Spleen (tissue), 7 donors: ENCODE measurements around the gene TMEM72.

Experiments used
- POLR2A ChIP-seq, 3 donors: fragments of 450-650 bp; IDR thresholded peaks; one replicate each; pipeline ENCODE4 v1.5.1; 2017; ENCODE audit warnings: antibody characterized with exemption in 3 of 3, mild to moderate bottlenecking in 1 of 3
- TF ChIP-seq, protein P1 (sequence below), 11 experiments: fragments of 200-600 bp in 7 of 11; fragments of 450-650 bp in 4 of 11; sonication (generic) in 4 of 11; IDR thresholded peaks in 8 of 11; conservative IDR thresholded peaks in 3 of 11; 1 replicate in 7 of 11; 2 replicates in 4 of 11; pipeline versions ENCODE4 v1.4.0 to v1.8.0; 2016 to 2021; ENCODE audit warnings: antibody characterized with exemption in 11 of 11, inconsistent platforms in 4 of 11, mild to moderate bottlenecking in 1 of 11
- donor health status: DM: no; HTN: no; CAD: no; lungs with moderate emphysema.
- donor health status: DM: no; HTN: no; CAD: no.
- donor health status: DM: no; HTN: no; CAD: no.

DNA sequence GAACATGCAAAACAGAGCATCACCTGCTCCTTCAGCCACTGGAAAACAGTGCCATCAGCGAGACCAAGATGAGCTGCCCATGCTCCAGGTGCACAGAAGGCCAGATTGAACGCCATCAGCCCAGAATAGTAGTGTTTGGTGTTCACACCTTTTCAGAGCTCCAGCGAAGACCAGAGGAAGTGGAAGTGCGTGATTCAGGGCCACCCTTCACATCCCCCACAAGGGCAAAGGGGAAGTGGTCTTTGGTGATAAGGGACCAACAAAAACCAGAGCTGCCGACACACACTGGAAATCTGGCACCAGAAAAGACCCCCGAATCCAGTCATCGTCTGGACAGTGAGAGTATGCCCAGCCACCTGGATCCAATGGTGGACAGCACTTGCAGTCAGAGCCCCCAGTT is 29.5 kb upstream of the TMEM72 start:
- TF ChIP-seq POLR2A (IDR thresholded peaks at IDR 0.05) = no peak
- TF ChIP-seq, protein P1, sequence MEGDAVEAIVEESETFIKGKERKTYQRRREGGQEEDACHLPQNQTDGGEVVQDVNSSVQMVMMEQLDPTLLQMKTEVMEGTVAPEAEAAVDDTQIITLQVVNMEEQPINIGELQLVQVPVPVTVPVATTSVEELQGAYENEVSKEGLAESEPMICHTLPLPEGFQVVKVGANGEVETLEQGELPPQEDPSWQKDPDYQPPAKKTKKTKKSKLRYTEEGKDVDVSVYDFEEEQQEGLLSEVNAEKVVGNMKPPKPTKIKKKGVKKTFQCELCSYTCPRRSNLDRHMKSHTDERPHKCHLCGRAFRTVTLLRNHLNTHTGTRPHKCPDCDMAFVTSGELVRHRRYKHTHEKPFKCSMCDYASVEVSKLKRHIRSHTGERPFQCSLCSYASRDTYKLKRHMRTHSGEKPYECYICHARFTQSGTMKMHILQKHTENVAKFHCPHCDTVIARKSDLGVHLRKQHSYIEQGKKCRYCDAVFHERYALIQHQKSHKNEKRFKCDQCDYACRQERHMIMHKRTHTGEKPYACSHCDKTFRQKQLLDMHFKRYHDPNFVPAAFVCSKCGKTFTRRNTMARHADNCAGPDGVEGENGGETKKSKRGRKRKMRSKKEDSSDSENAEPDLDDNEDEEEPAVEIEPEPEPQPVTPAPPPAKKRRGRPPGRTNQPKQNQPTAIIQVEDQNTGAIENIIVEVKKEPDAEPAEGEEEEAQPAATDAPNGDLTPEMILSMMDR (IDR thresholded peaks at IDR 0.05 in 8 of 11, conservative IDR thresholded peaks at IDR 0.05 in 3 of 11) = no peak
